Measurements from ENCODE around the gene VPS26A. TPM values are rescaled to one million over a fixed set of nuclear protein-coding genes. Genes with fewer than 3 reads are reported as not detected.
"Not testable (repeated sequence)": the region's sequence is repeated elsewhere in the genome, so short reads cannot be mapped to it uniquely, and the experiment has no call there.

Gene VPS26A
- total RNA-seq, 1 donor from 2014 or later, result 61.6 TPM

GRCh38 chr10:69139961-69140360 lies 16.0 kb downstream of the VPS26A start:
- DNase-seq (ENCODE audit: low read depth) (no peak), FAIRE-seq (no peak)
- H3K79me2 ChIP-seq (ENCODE audit: insufficient read depth, low read length), result peaks cover 75% of the 10 kb centered on the region
- Mint-ChIP-seq H3K27me3 (ENCODE audit: low read depth, unreplicated experiment) (no peaks in the 10 kb centered on the region), H3K4me3 (ENCODE audit: unreplicated experiment) (no peak overlapping the region), H3K27ac (ENCODE audit: unreplicated experiment) (no peak overlapping the region), H3K36me3 (ENCODE audit: low read depth, unreplicated experiment) (peaks cover 5% of the 10 kb centered on the region), H3K9me3 (ENCODE audit: unreplicated experiment) (no peaks in the 10 kb centered on the region), H3K4me1 (ENCODE audit: low read depth, unreplicated experiment) (no peaks in the 10 kb centered on the region)
- H3K27me3 ChIP-seq (ENCODE audit: insufficient read depth, low read length), result no peaks in the 10 kb centered on the region
- H3K9ac ChIP-seq (ENCODE audit: low read length), result no peak overlapping the region
- peaks cover 11% of the 10 kb centered on the region for H3K36me3 ChIP-seq (ENCODE audit: insufficient read depth, low read length)
- no peak overlapping the region for H2AFZ ChIP-seq (ENCODE audit: low read depth, low read length)
- H3K27ac ChIP-seq (ENCODE audit: low read depth, low read length), result no peak overlapping the region
- TF ChIP-seq EZH2 (IDR thresholded peaks at IDR 0.05; ENCODE audit: insufficient read depth, low read length) (no peak), CTCF (IDR thresholded peaks at IDR 0.05; ENCODE audit: insufficient read depth, low read depth, low read length) (no peak)
- H3K9me3 ChIP-seq (ENCODE audit: insufficient read depth, low read depth, low read length), result no peaks in the 10 kb centered on the region
- H3K4me2 ChIP-seq (ENCODE audit: low read length), result no peak overlapping the region
- H3K4me1 ChIP-seq (ENCODE audit: insufficient read depth, low read length), result no peaks in the 10 kb centered on the region
- H4K20me1 ChIP-seq (ENCODE audit: insufficient read depth, low read length), result peaks cover 39% of the 10 kb centered on the region
- H3K4me3 ChIP-seq (ENCODE audit: insufficient read depth, low read depth, low read length), result no peak overlapping the region

GRCh38 chr10:69141304-69141703 lies 17.3 kb downstream of the VPS26A start:
- Histone ChIP-seq H3K4me3 (ENCODE audit: insufficient read depth, low read depth, low read length) (no peak overlapping the region), H4K20me1 (ENCODE audit: insufficient read depth, low read length) (peaks cover 33% of the 10 kb centered on the region)

GRCh38 chr10:69142074-69142473 lies 18.1 kb downstream of the VPS26A start:
- H3K36me3 Mint-ChIP-seq (ENCODE audit: low read depth, unreplicated experiment); H3K9me3 Mint-ChIP-seq (ENCODE audit: unreplicated experiment); FAIRE-seq: not testable (repeated sequence)

More at GRCh38 chr10:69141304-69141703, 17.3 kb downstream of the VPS26A start:
- H3K9me3 Mint-ChIP-seq (ENCODE audit: unreplicated experiment), result no peaks in the 10 kb centered on the region
- no peaks in the 10 kb centered on the region for H3K27me3 Mint-ChIP-seq (ENCODE audit: low read depth, unreplicated experiment)
- Histone ChIP-seq H3K36me3 (ENCODE audit: insufficient read depth, low read length) (no peaks in the 10 kb centered on the region), H3K4me1 (ENCODE audit: insufficient read depth, low read length) (no peaks in the 10 kb centered on the region), H3K79me2 (ENCODE audit: insufficient read depth, low read length) (peaks cover 76% of the 10 kb centered on the region), H2AFZ (ENCODE audit: low read depth, low read length) (no peak overlapping the region), H3K9ac (ENCODE audit: low read length) (no peak overlapping the region), H3K27me3 (ENCODE audit: insufficient read depth, low read length) (no peaks in the 10 kb centered on the region), H3K27ac (ENCODE audit: low read depth, low read length) (no peak overlapping the region), H3K4me2 (ENCODE audit: low read length) (no peak overlapping the region), H3K9me3 (ENCODE audit: insufficient read depth, low read depth, low read length) (no peaks in the 10 kb centered on the region)
- peaks cover 5% of the 10 kb centered on the region for H3K36me3 Mint-ChIP-seq (ENCODE audit: low read depth, unreplicated experiment)
- no peaks in the 10 kb centered on the region for H3K4me1 Mint-ChIP-seq (ENCODE audit: low read depth, unreplicated experiment)
- TF ChIP-seq CTCF (IDR thresholded peaks at IDR 0.05; ENCODE audit: insufficient read depth, low read depth, low read length) (no peak), EZH2 (IDR thresholded peaks at IDR 0.05; ENCODE audit: insufficient read depth, low read length) (no peak)
- no peak overlapping the region for H3K27ac Mint-ChIP-seq (ENCODE audit: unreplicated experiment)
- FAIRE-seq (no peak), DNase-seq (ENCODE audit: low read depth) (no peak)
- no peak overlapping the region for H3K4me3 Mint-ChIP-seq (ENCODE audit: unreplicated experiment)

More at GRCh38 chr10:69142074-69142473, 18.1 kb downstream of the VPS26A start:
- not testable (repeated sequence) for H3K9ac ChIP-seq (ENCODE audit: low read length); H3K27ac Mint-ChIP-seq (ENCODE audit: unreplicated experiment); H3K4me3 ChIP-seq (ENCODE audit: insufficient read depth, low read depth, low read length); H2AFZ ChIP-seq (ENCODE audit: low read depth, low read length); H3K27ac ChIP-seq (ENCODE audit: low read depth, low read length); H3K27me3 ChIP-seq (ENCODE audit: insufficient read depth, low read length); H3K4me1 Mint-ChIP-seq (ENCODE audit: low read depth, unreplicated experiment); DNase-seq (ENCODE audit: low read depth); H3K4me2 ChIP-seq (ENCODE audit: low read length); H3K4me3 Mint-ChIP-seq (ENCODE audit: unreplicated experiment); H3K9me3 ChIP-seq (ENCODE audit: insufficient read depth, low read depth, low read length); H3K4me1 ChIP-seq (ENCODE audit: insufficient read depth, low read length); H3K27me3 Mint-ChIP-seq (ENCODE audit: low read depth, unreplicated experiment); H3K36me3 ChIP-seq (ENCODE audit: insufficient read depth, low read length)
- Histone ChIP-seq H4K20me1 (ENCODE audit: insufficient read depth, low read length) (peaks cover 36% of the 10 kb centered on the region), H3K79me2 (ENCODE audit: insufficient read depth, low read length) (peaks cover 84% of the 10 kb centered on the region)
